WTC11 (cell line): ENCODE data around the gene ZNF506. TPM values are rescaled to one million over a fixed set of nuclear protein-coding genes. Genes with fewer than 3 reads are reported as not detected.

Experiments
- ATAC-seq: fragments of 200-7000 bp; cut with Tn5 transposase; 2 replicates; pipeline ENCODE4 v1.10.0; 2021; ENCODE audit warnings: mild to moderate bottlenecking, moderate library complexity
- CTCF ChIA-PET: fragments of 300-600 bp; sonication (Branson Sonifier 250); formaldehyde crosslinking; loops from one replicate; lab custom pipeline; 2021; ENCODE audit warnings: antibody characterized with exemption; lab: Charles Lee
- POLR2A ChIA-PET: fragments of 350-600 bp; sonication (Branson Sonifier 250); formaldehyde crosslinking; loops from one replicate; lab custom pipeline; 2021; ENCODE audit warnings: antibody characterized with exemption; lab: Charles Lee
- DNase-seq: peaks from one replicate; pipeline ENCODE4 v3.0.0; 2021; ENCODE audit warnings: low spot score
- H3K27ac Mint-ChIP-seq: 2 replicates; pipeline ENCODE4 v1.8.0; 2021; ENCODE audit warnings: mixed read lengths
- H3K27me3 Mint-ChIP-seq: 2 replicates; pipeline ENCODE4 v1.8.0; 2021; ENCODE audit warnings: low read depth, mild to moderate bottlenecking, moderate library complexity, mixed read lengths
- H3K36me3 Mint-ChIP-seq: 2 replicates; pipeline ENCODE4 v1.8.0; 2021; ENCODE audit warnings: mixed read lengths
- H3K4me1 Mint-ChIP-seq: 2 replicates; pipeline ENCODE4 v1.8.0; 2022; ENCODE audit warnings: mixed read lengths
- H3K4me3 Mint-ChIP-seq: 2 replicates; pipeline ENCODE4 v1.8.0; 2021; ENCODE audit warnings: mild to moderate bottlenecking, moderate library complexity, mixed read lengths
- H3K9me3 Mint-ChIP-seq: 2 replicates; pipeline ENCODE4 v1.8.0; 2021; ENCODE audit warnings: mixed read lengths
- ARID4B ChIP-seq: sonication (generic); formaldehyde crosslinking; IDR thresholded peaks from 2 replicates; pipeline ENCODE4 v1.8.0; 2023; ENCODE audit warnings: missing genetic modification reagents, mild to moderate bottlenecking, borderline replicate concordance
- ATF3 ChIP-seq: sonication (generic); formaldehyde crosslinking; conservative IDR thresholded peaks from 2 replicates; pipeline ENCODE4 v1.8.1; 2022; ENCODE audit warnings: mild to moderate bottlenecking, missing genetic modification reagents
- ATF6 ChIP-seq: sonication (generic); formaldehyde crosslinking; IDR thresholded peaks from 2 replicates; pipeline ENCODE4 v1.8.1; 2023; ENCODE audit warnings: mild to moderate bottlenecking, missing genetic modification reagents
- E2F5 ChIP-seq: sonication (generic); formaldehyde crosslinking; IDR thresholded peaks from 2 replicates; pipeline ENCODE4 v1.8.1; 2022; ENCODE audit warnings: mild to moderate bottlenecking, moderate library complexity, missing genetic modification reagents
- EMX1 ChIP-seq: fragments of 250-450 bp; sonication (Bioruptor Pico); IDR thresholded peaks from 2 replicates; pipeline ENCODE4 v1.8.0; 2021; ENCODE audit warnings: mild to moderate bottlenecking
- FOXP4 ChIP-seq: sonication (generic); formaldehyde crosslinking; IDR thresholded peaks from 2 replicates; pipeline ENCODE4 v1.8.0; 2022; ENCODE audit warnings: mild to moderate bottlenecking, missing genetic modification reagents
- GTF2I ChIP-seq: fragments of 250-450 bp; sonication (Bioruptor Pico); conservative IDR thresholded peaks from 2 replicates; pipeline ENCODE4 v1.4.0; 2021; ENCODE audit warnings: mild to moderate bottlenecking
- IRF1 ChIP-seq: sonication (generic); formaldehyde crosslinking; IDR thresholded peaks from 2 replicates; pipeline ENCODE4 v1.8.0; 2023; ENCODE audit warnings: missing genetic modification reagents
- MLX ChIP-seq: sonication (generic); formaldehyde crosslinking; IDR thresholded peaks from 2 replicates; pipeline ENCODE4 v1.8.1; 2023; ENCODE audit warnings: mild to moderate bottlenecking, missing genetic modification reagents, moderate library complexity
- NR1H2 ChIP-seq: sonication (generic); formaldehyde crosslinking; IDR thresholded peaks from 2 replicates; pipeline ENCODE4 v1.9.0; 2021; ENCODE audit warnings: mild to moderate bottlenecking, moderate library complexity, missing genetic modification reagents
- PRDM15 ChIP-seq: sonication (generic); formaldehyde crosslinking; IDR thresholded peaks from 2 replicates; pipeline ENCODE4 v1.8.0; 2022; ENCODE audit warnings: missing genetic modification reagents
- PRRX2 ChIP-seq: fragments of 250-450 bp; sonication (Bioruptor Pico); IDR thresholded peaks from 2 replicates; pipeline ENCODE4 v1.8.0; 2021; ENCODE audit warnings: mild to moderate bottlenecking
- SP1 ChIP-seq: sonication (generic); formaldehyde crosslinking; conservative IDR thresholded peaks from 2 replicates; pipeline ENCODE4 v1.8.1; 2022; ENCODE audit warnings: missing genetic modification reagents
- TCF7 ChIP-seq: sonication (generic); formaldehyde crosslinking; IDR thresholded peaks from 2 replicates; pipeline ENCODE4 v1.8.0; 2022; ENCODE audit warnings: mild to moderate bottlenecking, low read depth, missing genetic modification reagents, moderate library complexity
- TEAD4 ChIP-seq: sonication (generic); formaldehyde crosslinking; IDR thresholded peaks from 2 replicates; pipeline ENCODE4 v1.8.0; 2022; ENCODE audit warnings: mild to moderate bottlenecking, missing genetic modification reagents
- USF2 ChIP-seq: sonication (generic); formaldehyde crosslinking; IDR thresholded peaks from 2 replicates; pipeline ENCODE4 v1.8.1; 2023; ENCODE audit warnings: mild to moderate bottlenecking, missing genetic modification reagents, moderate library complexity
- ZNF121 ChIP-seq: sonication (generic); formaldehyde crosslinking; IDR thresholded peaks from 2 replicates; pipeline ENCODE4 v1.8.0; 2023; ENCODE audit warnings: missing genetic modification reagents
- ZNF423 ChIP-seq: fragments of 250-450 bp; sonication (Bioruptor Pico); IDR thresholded peaks from 2 replicates; pipeline ENCODE4 v2.1.2; 2022; ENCODE audit warnings: mild to moderate bottlenecking, moderate library complexity
- total RNA-seq: library from RNA; stranded (reverse); gene quantifications from 3 replicates; pipeline ENCODE4 v1.2.3, GENCODE V29; 2021

ZNF506 gene
- total RNA-seq, 1 experiment from 2014 or later, result 20.8 TPM

GRCh38 chr19:19745496-19746285, 75.9 kb downstream of the ZNF506 start (continued):
- TF ChIP-seq ARID4B (CRISPR knock-in tag), result no peak
- TF ChIP-seq FOXP4 (CRISPR knock-in tag), result no peak
- TF ChIP-seq MLX (CRISPR knock-in tag), result no peak
- TF ChIP-seq ATF6 (CRISPR knock-in tag), result no peak

GRCh38 chr19:19744641-19745040, 76.9 kb downstream of the ZNF506 start:
- Mint-ChIP-seq H3K27ac (no peak overlapping the region), H3K36me3 (no peaks in the 10 kb centered on the region), H3K4me1 (no peaks in the 10 kb centered on the region), H3K4me3 (no peak overlapping the region), H3K9me3 (no peaks in the 10 kb centered on the region), H3K27me3 (peaks cover 17% of the 10 kb centered on the region)
- DNase-seq, result no peak
- POLR2A ChIA-PET, result no interaction called here
- CTCF ChIA-PET, result no interaction called here
- no peak for ATAC-seq
- no peak for TF ChIP-seq TCF7 (CRISPR knock-in tag)
- TF ChIP-seq ATF3 (CRISPR knock-in tag), result no peak
- no peak for TF ChIP-seq IRF1
- no peak for TF ChIP-seq E2F5 (CRISPR knock-in tag)
- no peak for TF ChIP-seq TEAD4
- TF ChIP-seq ZNF423 (CRISPR knock-in tag), result no peak
- TF ChIP-seq NR1H2, result no peak
- TF ChIP-seq GTF2I (CRISPR knock-in tag), result no peak
- no peak for TF ChIP-seq USF2 (CRISPR knock-in tag)
- TF ChIP-seq SP1, result no peak
- no peak for TF ChIP-seq MLX (CRISPR knock-in tag)
- no peak for TF ChIP-seq EMX1
- TF ChIP-seq ZNF121 (CRISPR knock-in tag), result no peak
- no peak for TF ChIP-seq PRRX2 (CRISPR knock-in tag)
- no peak for TF ChIP-seq PRDM15 (CRISPR knock-in tag)
